Measurements from ENCODE around the gene ATP11A.

The ATP11A gene

DNA sequence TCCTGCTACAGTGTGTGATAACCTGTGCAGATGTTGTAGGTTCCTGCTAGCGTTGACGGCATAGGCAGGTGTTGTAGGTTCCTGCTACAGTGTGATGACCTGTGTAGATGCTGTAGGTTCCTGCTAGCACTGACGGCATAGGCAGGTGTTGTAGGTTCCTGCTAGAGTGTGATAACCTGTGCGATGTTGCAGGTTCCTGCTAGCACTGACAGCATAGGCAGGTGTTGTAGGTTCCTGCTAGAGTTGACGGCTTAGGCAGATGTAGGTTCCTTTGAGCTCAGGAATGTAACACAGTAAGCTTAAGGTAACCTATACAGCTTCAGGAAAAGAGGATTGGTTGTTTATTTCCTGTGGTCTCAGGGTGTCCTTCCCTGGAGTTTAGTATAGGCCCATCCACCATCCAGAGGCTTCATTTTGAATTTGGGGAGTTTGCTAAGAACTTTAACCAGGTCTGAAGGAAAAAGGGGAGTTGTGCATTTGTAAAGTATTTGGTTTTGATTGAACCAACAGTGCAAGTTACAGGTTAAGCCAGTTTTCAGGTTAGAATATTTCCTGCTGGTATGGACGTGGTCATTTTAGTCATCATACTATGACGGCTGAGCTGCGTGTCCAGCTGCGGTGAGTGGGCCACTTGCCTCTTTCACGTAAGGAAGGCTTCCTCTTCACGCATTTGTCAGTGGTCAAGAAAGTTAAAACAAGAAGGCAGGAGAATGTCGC is 53.8 kb downstream of the ATP11A start:
- DNase-seq (ENCODE audit: low spot score), result no peak

DNA sequence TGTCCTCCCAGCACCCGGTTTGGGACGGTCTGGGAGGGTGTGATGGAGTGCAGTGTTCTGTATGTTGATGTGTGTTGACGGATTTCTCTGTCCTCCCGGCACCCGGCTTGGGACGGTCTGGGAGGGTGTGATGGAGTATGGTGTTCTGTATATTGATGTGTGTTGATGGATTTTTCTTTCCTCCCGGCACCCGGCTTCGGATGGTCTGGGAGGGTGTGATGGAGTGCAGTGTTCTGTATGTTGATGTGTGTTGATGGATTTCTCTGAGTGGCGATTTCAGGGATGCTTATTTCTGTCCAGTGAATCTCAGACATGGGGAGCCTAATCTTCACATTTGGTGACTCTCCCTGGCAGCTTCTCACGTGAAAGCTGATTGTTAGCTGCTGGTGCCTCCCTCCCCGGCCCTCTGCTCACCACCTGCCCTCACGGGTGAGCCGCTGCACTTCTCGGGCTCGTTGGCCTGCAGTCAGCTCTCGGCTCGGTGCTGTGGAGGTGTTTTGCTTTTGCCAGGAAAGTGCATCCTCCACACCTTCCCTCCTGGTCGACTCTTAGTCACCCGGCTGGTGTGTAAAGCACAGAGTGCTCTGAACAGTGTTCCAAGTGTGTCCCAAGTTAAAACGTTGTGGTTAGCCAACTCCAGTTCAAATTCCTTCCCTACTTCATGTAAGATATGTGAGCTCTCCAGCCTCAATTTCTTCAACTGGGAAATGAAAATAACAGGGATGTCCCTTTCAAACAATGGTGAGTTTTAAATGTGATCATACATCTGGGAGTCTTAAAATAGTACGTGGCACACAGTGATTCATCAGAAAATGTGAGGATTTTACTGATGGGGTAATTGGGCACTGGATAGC is 54.6 kb downstream of the ATP11A start:
- DNase-seq (ENCODE audit: low spot score), result no peak

DNA sequence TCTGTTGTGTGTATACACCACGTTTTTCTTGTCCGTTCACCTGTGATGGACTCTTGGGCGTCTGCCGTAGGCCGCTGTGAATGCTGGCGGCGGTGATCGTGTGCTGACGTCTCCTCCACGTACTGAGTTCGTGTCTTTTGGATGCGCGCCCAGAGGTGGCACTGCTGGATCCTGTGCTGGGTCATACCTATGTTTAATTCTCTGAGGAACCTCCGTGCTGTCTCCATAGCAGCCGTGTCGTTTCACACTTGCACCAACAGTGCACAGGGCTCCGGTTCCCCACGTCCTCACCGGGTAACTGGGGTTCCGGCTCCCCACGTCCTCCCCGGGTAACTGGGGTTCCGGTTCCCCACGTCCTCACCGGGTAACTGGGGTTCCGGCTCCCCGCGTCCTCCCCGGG is 56.2 kb downstream of the ATP11A start:
- DNase-seq (ENCODE audit: low spot score), result no peak

DNA sequence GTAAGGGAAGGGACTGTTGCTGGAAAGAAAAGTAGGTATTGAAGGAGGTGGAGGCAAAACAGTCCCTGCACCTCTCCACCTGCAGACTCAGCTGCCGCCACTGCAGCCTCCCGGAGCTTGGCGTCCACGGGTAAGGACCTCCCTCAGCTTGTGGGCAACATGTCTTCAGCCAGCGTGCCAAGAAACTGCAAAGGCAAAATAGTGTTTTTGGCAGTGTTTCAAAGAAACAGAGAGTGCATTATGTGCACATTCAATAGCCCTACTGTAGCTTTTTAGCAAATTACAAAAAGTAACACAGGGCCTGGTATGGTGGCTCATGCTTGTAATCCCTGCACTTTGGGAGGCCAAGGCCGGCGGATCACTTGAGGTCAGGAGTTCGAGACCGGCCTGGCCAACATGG is 57.4 kb downstream of the ATP11A start:
- DNase-seq (ENCODE audit: low spot score), result no peak

DNA sequence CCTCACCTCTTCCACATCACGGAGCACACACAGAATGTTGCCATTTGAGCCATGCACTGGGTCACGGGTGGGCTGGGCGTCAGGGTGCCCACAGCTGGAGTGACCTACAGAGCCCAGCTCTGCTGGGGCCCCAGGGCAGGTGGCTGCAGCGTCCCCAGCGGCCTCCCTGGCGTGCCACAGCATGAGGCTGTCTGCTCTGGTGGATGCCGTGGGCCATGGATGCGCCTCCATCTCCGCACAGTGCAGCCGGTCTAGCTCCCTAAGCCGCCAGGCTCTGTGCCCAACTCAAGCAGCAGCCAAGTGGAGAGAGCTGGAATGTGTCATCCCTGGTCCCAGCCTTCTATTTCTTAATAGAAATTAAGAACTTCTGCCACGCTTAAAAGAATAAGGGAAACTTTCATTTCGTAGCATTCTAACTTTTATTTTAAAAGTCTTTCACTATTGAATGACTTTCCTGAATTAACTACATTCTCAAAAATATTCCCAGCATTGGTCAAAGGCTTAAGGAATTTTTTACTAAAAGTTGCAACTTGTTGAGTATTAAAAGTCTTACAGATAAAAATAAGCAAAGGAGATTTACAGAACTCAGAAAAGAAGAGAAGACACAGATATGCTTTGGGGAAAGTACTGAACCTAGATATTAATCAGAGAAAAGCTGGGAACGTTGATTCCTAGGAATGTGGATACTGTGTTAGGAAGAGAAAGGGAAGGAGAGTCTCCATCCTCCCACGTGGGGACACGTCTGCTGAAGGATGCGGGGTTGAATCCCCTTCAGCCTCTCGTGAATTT is 59.3 kb downstream of the ATP11A start:
- no peak for DNase-seq (ENCODE audit: low spot score)

DNA sequence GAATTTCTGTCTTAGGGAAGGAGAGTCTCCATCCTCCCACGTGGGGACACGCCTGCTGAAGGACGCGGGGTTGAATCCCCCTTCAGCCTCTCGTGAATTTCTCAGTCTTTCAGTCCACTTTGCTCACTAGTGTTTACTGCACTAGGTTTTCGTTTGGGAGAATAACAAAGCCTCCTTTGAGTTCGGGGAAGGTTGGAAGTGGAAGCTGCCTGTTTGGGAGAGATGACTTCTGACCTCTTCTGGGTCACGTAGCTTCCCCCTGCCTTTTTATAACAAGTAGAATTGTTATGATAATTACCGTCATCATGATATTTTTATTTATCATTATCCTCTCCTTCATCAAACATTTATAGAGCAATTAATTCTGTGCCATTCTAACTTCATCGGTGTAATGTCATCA is 60.7 kb downstream of the ATP11A start:
- DNase-seq (ENCODE audit: low spot score), result no peak

DNA sequence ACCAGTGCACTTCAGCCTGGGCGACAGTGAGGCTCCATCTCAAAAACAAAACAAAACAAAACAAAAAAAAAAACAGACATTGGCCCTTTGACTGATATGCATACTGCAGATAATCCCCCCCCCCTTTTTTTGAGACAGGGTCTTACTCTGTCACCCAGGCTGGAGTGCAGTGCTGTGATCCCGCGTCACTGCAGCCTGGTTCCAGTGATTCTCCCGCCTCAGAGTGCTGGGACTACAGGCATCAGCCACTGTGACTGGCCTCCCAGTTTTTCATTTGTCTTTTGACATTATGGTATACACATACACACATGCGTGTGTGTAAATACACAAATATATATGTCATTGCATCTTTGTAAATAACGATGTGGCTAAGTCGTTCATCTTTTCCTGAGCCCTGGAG is 61.8 kb downstream of the ATP11A start:
- DNase-seq (ENCODE audit: low spot score), result no peak

DNA sequence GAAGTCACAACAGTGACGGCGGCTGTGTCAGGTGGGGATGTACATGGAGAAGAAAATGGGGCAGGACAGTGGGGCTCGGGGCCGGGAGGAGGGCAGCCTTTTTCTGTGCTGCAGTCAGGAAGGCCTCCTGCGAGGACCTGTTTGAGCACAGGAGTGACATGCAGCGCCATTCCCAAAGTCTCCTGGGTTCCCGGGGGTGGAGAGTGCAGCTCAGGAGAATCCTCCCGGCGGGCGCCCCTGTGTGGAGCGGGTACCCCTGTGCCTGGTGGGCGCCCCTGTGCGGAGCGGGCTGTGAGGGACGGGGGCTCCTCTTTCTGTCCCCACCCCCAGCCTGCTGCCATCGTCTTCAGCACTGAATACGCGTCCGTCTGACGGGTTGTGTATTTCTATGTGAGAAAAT is 62.4 kb downstream of the ATP11A start:
- no peak for DNase-seq (ENCODE audit: low spot score)

DNA sequence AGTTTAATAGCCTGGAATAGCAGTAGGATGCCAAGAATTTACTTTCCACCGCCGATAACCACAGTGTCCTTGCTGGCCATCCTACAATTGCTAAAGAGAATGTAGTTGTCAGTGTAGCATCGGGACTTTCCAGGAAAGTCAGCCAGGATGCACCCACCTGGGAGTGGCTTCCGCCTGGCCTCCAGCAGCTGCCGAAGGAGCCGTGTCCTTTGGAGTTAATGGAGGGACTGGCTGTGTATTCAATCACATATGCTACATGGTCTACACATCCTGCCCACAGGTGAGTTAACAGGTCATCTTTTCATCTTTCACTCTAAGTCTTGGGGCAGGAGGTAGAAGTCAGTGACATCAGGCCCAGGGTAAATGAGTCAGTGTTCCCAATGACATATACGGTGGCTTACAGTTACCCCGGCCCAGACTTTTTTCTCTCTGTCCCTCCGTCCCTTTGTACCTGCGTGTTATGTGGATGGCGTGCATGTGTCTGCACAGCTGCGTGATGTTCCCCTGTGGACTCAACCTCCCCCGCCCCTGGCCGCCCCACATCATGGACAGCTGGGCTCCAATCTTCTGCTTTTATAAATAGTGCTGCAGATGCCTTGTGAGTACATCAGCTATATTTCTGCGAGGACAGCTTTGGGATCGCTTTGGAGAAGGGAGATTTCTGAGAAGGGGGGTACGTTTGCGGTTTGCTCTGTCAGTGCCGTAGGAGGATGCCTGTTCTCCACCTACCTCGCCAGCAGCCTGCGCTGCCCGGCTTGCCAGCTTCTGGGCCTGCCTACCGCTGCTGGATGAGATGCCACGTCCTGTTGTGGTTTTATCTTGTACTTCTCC is 63.1 kb downstream of the ATP11A start:
- no peak for DNase-seq (ENCODE audit: low spot score)

DNA sequence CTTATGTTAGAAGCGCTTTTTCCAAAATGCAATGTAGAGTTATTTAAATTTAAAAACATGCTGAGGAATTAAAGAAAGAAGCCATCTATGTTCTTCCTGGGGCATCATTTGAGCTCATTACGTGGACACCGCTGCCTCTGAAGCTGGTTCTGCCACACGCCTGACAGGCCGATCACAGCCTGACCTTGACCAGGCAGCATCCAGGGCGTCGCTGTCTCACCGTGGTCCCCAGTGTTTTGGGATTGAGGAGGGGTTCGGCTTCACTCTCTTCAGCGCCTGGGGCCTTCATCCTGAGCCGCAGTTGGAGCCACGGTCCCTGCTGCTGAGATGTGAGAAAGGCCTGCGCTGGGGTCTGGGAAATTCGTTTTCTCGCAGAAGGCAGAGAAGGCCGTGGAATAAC is 64.0 kb downstream of the ATP11A start:
- DNase-seq (ENCODE audit: low spot score), result no peak

DNA sequence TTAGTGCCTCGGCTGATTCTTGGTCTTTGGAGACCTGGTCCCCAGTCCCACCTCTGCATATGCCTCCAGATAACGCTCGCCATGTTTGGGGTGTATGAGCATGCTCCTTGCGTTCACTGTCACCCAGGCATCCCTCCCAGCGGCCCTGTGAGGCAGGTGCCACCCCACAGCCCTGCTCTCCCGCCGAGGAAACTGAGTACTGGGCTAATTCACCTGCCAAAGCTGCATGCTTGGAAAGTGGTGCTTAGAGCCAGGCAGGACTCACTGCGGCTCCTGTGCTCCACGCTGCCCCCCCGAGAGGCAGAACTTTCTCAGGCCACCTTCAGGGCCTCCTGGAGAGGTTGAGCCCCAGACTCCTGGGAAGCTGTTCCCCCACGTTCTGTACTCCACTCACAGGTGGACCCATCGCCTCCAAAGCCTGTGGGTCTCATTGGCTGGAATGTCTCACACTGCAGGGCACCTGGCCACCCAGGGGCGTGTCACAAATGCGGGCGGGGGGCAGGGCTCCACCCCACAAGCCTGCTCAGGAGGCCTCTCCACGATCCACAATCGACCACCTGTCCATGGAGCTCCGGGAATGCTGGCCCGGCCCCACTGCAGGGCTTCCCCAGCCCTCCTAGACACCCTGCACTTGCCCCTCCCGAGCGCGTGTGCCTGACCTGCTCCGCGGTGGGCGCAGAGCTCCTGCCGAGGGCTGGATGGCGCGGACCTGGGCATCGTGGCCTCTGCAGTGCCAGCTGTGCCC is 64.6 kb downstream of the ATP11A start:
- DNase-seq (ENCODE audit: low spot score), result no peak

DNA sequence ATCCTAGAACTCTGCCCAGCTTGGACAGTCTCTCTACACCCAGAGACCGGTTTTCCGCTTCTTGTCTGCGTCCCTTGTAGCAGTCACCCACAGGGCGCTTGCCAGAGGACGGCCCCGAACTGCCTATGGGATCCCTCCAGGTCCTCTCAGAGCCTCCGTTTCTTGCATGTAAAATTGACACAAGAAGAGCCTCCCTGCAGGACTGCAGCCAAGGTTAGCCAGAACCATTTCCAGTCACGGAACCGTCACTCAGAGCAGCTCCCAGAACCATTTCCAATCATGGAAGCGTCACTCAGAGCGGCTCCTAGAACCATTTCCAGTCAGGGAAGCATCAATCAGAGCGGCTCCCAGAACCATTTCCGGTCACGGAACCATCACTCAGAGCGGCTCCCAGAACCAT is 65.5 kb downstream of the ATP11A start:
- DNase-seq (ENCODE audit: low spot score), result no peak

DNA sequence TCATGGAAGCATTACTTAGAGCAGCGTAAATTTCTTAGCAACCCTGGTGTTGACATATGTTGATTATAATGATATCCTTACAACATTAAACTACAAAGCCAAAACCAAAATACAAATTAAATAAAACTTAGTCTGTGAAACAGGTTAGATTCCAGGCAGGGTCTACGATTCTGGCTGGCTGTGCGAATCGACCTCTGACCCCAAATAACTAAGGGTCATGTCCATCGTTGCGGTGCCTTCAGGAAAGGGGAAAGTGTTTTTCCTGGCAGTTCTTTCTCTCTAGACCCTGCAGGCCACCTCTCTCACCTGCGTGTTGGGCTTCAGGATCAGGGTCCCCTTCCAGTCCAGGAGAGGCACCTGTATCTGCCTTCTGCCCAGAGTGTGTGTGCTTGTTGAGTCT is 66.2 kb downstream of the ATP11A start:
- no peak for DNase-seq (ENCODE audit: low spot score)

DNA sequence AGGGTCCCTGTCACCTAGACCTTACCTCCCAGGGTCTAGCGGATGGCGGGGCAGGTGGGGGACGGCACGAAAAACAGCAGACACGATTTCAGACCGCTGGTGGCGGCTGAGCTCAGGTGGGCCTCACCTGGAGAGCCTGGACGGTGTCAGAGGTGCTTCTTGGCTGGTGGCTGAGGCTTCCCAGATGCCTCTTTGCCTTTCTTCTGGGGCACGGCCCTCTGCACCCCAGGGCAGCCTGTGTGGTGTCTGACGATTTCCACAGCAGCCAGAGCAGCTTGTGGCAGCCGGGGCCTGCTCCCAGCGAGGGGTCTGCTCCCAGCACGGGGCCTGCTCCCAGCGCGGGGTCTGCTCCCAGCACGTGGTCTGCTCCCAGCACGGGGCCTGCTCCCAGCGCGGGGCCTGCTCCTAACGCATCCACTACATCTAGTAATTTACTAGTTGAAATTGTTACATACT is 66.7 kb downstream of the ATP11A start:
- DNase-seq (ENCODE audit: low spot score), result no peak

DNA sequence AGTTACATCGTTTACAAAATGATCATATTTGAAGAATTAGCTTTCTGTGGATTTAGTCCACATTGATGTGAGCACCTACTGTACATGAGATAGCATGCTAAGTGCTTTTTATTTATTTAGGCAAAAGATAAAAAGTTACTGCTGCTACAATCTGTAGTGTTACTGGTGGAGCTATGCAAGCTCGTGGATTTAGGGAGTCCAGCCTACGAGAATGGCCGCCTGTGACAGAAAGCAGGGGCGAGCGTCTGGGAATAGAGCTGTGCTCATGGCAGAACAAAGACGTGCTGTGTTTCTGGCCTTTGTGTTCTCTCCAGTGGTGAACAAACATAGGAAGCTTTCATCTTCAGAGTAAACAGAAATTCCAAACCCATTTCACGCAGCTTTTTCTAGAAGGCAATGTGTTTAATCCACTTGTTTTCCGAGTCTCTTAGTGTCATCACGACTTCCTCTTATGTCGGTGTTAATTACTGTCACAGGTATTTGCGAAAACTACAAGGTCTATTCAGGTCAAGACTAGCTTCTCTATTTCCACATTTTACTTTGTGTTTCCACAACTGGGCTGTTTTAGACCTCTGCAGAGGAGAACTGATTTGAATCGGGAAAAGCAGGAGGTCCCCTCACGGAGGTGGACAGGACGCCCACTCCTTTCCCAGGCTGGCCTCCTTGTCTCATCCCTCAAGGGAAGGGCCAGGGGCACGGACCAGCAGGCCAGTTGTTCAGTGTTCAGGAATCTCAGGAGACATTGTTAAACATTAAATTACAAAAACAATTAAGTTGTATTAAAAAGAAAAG is 67.3 kb downstream of the ATP11A start:
- no peak for DNase-seq (ENCODE audit: low spot score)

DNA sequence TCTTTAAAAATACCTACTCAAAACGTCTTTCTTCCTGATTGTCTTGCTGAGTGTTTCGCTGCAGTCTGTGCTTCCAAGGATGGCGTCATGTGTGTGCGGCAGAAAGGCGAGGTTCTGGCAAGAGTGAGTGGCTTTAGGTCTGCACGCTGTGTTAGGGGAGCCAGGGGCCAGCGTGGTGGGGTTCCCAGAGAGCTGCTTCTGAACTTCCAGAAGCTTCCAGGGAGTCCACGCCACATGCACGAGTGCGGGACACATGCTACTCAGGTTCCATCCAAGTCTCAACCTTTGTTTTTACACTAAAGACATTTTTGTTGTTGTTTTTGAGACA is 67.9 kb downstream of the ATP11A start:
- DNase-seq (ENCODE audit: low spot score), result no peak

DNA sequence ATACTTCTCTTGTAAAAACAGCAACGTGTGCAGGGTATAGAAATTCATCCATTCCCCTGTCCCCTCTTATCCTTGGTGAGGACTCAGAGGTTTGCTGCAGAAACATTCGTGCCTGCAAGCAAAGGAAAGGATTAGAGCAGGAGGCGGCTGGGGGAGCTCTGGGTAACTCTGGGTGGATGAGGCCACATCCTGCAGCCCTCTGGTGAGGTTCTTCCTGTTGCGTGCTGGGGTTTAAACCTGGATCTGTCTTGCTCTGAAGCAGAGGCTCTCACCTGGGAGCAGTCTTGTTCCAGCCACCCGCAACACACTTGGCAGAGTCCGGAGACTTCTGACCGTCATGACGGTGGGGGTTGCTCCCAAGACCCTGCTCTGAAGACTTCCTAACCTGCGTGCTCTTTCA is 69.2 kb downstream of the ATP11A start:
- no peak for DNase-seq (ENCODE audit: low spot score)

DNA sequence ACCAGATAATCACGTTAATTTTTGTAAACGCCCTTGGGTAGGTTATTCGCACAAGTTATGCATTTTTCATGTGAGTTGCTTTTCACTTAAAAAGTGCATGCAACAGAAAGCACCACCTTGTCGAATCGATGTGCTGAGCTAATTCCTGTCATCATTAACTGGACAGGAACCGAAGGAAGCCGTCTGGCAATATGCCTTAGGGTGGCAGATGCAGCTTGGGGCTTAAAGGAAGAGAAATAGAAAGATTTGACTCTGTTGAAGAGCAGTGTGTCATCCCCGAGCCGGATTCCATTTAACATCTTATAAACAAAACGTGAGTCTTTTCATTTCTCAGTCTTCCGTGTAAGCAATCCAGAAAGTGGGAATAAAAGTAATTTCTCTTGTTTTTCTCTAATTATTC is 70.0 kb downstream of the ATP11A start:
- DNase-seq (ENCODE audit: low spot score), result no peak

DNA sequence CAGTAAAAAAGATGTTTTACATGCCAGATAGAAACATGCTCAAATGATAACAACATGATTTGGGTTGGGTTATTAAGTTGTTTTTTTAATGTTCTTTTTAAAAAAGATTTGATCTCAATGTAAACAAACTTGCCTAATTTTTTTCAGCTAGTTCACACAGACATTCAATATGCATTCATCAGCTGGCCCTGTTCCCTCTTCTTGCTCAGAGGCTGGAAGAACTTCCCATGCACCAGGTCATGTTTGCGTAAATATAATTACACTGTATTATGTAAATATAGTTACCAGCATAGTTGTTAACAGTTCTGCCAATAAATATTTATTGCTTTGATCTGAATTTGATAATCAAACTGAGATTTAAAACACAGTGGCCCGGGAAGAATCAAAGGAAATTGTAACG is 70.6 kb downstream of the ATP11A start:
- DNase-seq (ENCODE audit: low spot score), result no peak

DNA sequence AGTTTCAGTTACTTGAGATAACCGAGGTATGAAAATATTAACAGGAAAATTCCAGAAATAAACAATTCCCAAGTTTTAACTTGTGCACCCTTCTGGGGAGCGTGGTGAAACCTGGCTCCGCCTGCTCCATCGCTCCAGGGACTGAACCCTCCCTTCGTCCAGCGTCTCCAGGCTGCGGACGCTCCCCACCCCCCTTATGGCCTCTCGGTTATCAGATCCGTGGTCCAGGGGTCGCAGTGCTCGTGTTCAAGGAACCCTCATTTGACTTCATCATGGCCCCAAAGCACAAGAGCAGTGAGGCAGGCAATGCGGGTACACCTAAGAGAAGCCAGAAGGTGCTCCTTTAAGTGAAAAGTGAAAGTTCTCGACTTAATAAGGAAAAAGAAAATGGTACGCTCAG is 71.1 kb downstream of the ATP11A start:
- no peak for DNase-seq (ENCODE audit: low spot score)

All from D341Med (cell line).